Tibial artery (tissue), 4 donors: ENCODE data around the gene METRN.

Experiments
- DNase-seq, 2 donors: peaks; one replicate each; pipeline ENCODE4 v3.0.0-alpha.2; 2019
- H3K27ac ChIP-seq, 2 donors: fragments of 200-600 bp; sonication (generic) in 1 of 2; 1 replicate in 1 of 2; 2 replicates in 1 of 2; pipeline ENCODE4 v1.5.1; 2018 to 2019; ENCODE audit warnings: mild to moderate bottlenecking in 1 of 2
- H3K27me3 ChIP-seq, 2 donors: fragments of 200-600 bp; sonication (generic) in 1 of 2; one replicate each; pipeline versions ENCODE4 v1.5.1 to v1.6.0; 2016 to 2019
- H3K36me3 ChIP-seq, 3 donors: fragments of 200-600 bp; sonication (generic) in 2 of 3; one replicate each; pipeline ENCODE4 v1.5.1; 2016 to 2019; ENCODE audit warnings: mild to moderate bottlenecking in 2 of 3
- H3K4me1 ChIP-seq, 4 donors: fragments of 200-600 bp; sonication (generic) in 2 of 4; 1 replicate in 3 of 4; 2 replicates in 1 of 4; pipeline ENCODE4 v1.5.1; 2016 to 2019
- H3K4me3 ChIP-seq, 2 donors: fragments of 200-600 bp; sonication (generic) in 1 of 2; 1 replicate in 1 of 2; 2 replicates in 1 of 2; pipeline ENCODE4 v1.5.1; 2018 to 2019; ENCODE audit warnings: mild to moderate bottlenecking in 2 of 2
- H3K9me3 ChIP-seq, 3 donors: fragments of 200-600 bp; sonication (generic) in 1 of 3; one replicate each; pipeline ENCODE4 v1.5.1; 2016 to 2019
- CTCF ChIP-seq, 2 experiments: fragments of 200-600 bp in 1 of 2; fragments of 450-650 bp in 1 of 2; IDR thresholded peaks; one replicate each; pipeline ENCODE4 v1.5.1; 2017 to 2019; ENCODE audit warnings: antibody characterized with exemption in 2 of 2, mild to moderate bottlenecking in 1 of 2, moderate library complexity in 1 of 2
- intact Hi-C: fragments of 100-400 bp; cut with DNase I; formaldehyde crosslinking; loops from one replicate; pipeline ENCODE4 v1.15.0; 2023; ENCODE audit warnings: low total_unique reads

METRN gene

DNA sequence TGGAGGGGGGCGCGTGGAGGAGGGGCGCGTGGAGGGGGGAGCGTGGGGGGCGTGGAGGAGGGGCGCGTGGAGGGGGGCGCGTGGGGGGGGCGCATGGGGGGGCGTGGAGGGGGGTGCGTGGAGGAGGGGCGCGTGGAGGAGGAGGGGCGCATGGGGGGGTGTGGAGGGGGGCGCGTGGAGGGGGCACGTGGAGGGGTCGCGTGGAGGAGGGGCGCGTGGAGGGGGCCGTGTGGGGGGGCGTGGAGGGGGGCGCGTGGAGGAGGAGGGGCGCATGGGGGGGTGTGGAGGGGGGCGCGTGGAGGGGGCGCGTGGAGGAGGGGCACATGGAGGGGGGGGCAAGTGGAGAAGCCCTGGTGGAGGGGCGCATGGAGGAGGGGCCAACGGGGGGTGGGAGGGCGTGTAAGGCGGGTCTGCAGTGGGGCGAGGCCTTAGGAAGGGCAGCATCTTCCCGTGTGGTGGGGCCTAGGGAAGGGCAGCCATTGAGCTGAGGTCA is 52.9 kb downstream of the METRN start:
- DNase-seq = no peak
- no peak for TF ChIP-seq CTCF (IDR thresholded peaks at IDR 0.05)
- H3K27me3 ChIP-seq = peaks cover 0 to 78% of the 10 kb centered on the region in 2 donors
- H3K27ac ChIP-seq = no peak overlapping the region
- no peaks in the 10 kb centered on the region for H3K4me1 ChIP-seq
- no peaks in the 10 kb centered on the region for H3K9me3 ChIP-seq
- H3K36me3 ChIP-seq = no peaks in the 10 kb centered on the region
- H3K4me3 ChIP-seq = no peak overlapping the region
- intact Hi-C loops = no loop called here

- Histone ChIP-seq H3K4me3 (no peak overlapping the region), H3K36me3 (no peaks in the 10 kb centered on the region), H3K4me1 (no peaks in the 10 kb centered on the region), H3K27ac (no peak overlapping the region), H3K27me3 (peaks cover 0 to 74% of the 10 kb centered on the region in 2 donors), H3K9me3 (no peaks in the 10 kb centered on the region)
- intact Hi-C loops = no loop called here
- TF ChIP-seq CTCF (IDR thresholded peaks at IDR 0.05) = no peak
- no peak for DNase-seq
Measured at GRCh38 chr16:768428-768827, 53.5 kb downstream of the METRN start.
